ENCODE results near the gene TSPYL4.

Gene TSPYL4

GRCh38 chr6:116268589-116269293, 14.9 kb upstream of the TSPYL4 start:
- peak; percentile 64 to 72 for DNase-seq

- no peak for DNase-seq
These were observed 14.1 kb upstream of the TSPYL4 start for GRCh38 chr6:116267836-116268588.

GRCh38 chr6:116266803-116267202, 12.9 kb upstream of the TSPYL4 start:
- no peak for DNase-seq

- DNase-seq = peak; percentile 54 to 68
These were observed 11.4 kb upstream of the TSPYL4 start for GRCh38 chr6:116265041-116265829.

- DNase-seq = no peak
These were observed 9.5 kb upstream of the TSPYL4 start for GRCh38 chr6:116263353-116263752.

- DNase-seq = no peak
These were observed 4.6 kb upstream of the TSPYL4 start for GRCh38 chr6:116258520-116258919.

GRCh38 chr6:116256694-116257093, 2.8 kb upstream of the TSPYL4 start:
- no peak for DNase-seq

- peak in 1 of 2 experiments; percentile 8 for DNase-seq
These were observed 1.4 kb upstream of the TSPYL4 start for GRCh38 chr6:116255246-116255800.

GRCh38 chr6:116254297-116255056, 602 bp upstream of the TSPYL4 start:
- no peak for DNase-seq

- no peak for DNase-seq
These were observed 729 bp downstream of the TSPYL4 start for GRCh38 chr6:116253188-116253504.

- DNase-seq = no peak
These were observed 2.1 kb downstream of the TSPYL4 start for GRCh38 chr6:116251568-116252384.

- no peak for DNase-seq
These were observed 5.3 kb downstream of the TSPYL4 start for GRCh38 chr6:116248577-116248976.

- DNase-seq = no peak
These were observed 6.6 kb downstream of the TSPYL4 start for GRCh38 chr6:116247285-116247684.

- no peak for DNase-seq
These were observed 7.8 kb downstream of the TSPYL4 start for GRCh38 chr6:116246089-116246488.

GRCh38 chr6:116244284-116244683, 9.6 kb downstream of the TSPYL4 start:
- DNase-seq = no peak

- DNase-seq = no peak
These were observed 14.0 kb downstream of the TSPYL4 start for GRCh38 chr6:116239856-116240255.

- no peak for DNase-seq
These were observed 14.6 kb downstream of the TSPYL4 start for GRCh38 chr6:116239256-116239655.

- no peak for DNase-seq
These were observed 15.8 kb downstream of the TSPYL4 start for GRCh38 chr6:116238083-116238482.

GRCh38 chr6:116234689-116235088, 19.2 kb downstream of the TSPYL4 start:
- DNase-seq = no peak

- DNase-seq = no peak
These were observed 24.5 kb downstream of the TSPYL4 start for GRCh38 chr6:116229287-116229913.

- no peak for DNase-seq
These were observed 30.5 kb downstream of the TSPYL4 start for GRCh38 chr6:116223355-116223754.

All from SHP77 (cell line).